GF-D8 (cell line): ENCODE data around the gene TMEM164.
A peak's percentile ranks its signal among the peaks of the same experiment; 100 is the strongest.

Experiments
- DNase-seq: peaks from one replicate; lab custom pipeline; 2025; lab: John Stamatoyannopoulos, UW

TMEM164 gene

DNA sequence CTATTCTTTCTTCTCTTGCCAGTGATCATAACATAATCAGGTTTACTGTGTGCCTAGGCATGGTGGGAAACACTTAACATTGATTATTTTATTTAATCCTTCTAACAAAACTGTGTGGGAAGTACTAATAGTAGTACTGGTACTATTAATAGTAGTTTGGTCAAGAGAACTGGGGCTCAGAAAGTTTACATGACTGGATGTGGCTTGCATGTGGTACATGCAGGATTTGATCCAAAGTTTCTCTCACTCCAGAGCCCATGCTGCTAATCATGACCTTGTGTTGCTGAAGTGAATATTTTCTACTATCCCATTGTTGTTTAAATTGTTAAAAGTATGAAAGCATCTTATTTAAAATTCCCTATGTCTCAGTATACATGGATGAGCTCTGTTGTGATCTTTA is 78.4 kb downstream of the TMEM164 start:
- no peak for DNase-seq

DNA sequence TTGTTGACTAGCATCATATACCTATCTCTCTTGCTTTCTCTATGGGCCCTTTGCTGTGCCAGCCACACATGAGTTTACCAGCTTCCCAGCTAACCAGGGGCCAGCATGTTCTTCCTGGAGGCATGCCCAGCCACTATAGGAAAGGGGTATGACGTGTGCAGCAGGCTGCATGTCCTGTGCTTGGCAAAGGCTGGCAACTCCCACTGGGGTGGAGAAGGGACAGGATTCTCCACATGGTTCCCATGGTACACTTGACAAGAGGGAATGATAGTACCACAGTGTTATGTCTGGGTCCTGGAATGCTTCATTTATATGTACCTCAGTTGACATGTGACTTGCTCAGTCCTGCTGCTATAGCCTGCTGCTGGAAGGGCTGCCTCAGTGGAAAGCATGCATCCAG is 78.8 kb downstream of the TMEM164 start:
- no peak for DNase-seq

DNA sequence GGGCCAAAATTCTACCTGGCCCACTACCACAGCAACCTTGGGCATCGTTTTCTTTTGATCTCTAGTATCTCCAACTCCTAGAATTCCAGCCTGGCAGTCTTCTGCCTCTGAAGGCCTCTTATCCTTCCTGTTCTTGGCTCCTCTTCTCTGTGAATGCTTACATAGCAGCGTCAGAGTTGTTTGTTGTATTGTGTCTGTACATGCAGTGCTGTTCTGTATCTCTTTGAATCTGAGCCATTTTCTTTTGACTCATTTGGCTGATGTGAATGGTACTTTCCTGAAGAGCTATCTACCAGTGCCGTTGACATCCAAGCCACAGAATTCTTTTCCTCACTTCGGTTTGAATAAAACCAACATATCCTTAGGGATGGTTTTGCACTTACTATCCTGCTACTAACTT is 79.2 kb downstream of the TMEM164 start:
- no peak for DNase-seq

DNA sequence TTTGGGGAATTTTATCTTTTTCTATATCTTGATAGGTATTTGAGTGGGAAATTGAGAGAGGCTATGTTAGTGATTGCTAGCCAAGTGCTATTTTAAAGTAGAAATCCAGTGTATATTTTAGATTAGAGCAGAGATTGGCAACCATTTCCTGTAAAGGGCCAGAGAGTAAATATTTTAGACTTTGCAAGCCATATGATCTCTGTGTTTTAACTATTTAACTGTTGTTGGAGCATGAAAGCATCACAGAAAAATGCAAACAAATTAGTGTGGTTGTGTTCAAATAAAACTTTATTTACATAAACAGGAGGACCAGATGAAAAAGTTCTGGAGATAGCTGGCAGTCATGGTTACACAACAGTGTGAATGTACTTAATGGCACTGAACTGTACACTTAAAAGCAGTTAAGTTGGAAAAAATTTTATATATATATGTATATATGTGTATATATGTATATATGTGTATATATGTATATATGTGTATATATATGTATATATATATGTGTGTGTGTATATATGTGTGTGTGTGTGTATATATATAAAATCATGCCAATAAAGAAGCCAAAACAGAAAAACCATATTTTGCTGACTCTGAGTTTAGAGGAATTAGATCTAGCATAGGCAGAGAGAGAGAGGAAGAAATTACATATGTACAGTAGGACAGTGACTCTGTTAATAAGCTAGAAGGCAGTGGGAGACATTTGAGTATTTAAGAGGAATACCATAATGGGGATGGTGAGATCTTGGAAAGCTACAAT is 83.4 kb downstream of the TMEM164 start:
- no peak for DNase-seq

DNA sequence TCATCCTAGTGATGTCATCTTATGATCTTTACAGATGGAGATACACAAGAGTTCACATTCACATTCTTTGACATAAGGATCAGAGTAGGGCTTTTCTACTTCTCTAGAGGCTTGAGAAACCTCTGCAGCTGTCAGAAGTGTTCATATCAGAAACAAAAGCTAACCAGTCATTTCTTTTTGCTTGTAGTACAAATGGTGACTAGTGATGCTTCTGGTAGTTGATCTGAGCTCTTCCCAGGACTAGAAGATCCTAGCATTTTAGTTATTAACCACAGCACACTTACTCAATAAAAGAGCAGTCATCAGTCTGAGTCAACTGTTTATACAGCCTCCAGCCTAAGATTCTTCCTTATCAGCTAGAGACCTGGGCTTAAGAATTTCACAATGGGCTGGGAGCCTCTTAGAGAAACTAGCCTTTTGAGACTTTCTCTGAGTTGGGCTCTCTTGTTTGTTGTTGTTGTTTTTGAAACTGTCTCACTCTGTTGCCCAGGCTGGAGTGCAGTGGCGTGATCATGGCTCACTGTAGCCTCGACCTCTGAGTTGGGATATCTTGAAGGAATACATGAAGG is 84.1 kb downstream of the TMEM164 start:
- peak; percentile 40 for DNase-seq

DNA sequence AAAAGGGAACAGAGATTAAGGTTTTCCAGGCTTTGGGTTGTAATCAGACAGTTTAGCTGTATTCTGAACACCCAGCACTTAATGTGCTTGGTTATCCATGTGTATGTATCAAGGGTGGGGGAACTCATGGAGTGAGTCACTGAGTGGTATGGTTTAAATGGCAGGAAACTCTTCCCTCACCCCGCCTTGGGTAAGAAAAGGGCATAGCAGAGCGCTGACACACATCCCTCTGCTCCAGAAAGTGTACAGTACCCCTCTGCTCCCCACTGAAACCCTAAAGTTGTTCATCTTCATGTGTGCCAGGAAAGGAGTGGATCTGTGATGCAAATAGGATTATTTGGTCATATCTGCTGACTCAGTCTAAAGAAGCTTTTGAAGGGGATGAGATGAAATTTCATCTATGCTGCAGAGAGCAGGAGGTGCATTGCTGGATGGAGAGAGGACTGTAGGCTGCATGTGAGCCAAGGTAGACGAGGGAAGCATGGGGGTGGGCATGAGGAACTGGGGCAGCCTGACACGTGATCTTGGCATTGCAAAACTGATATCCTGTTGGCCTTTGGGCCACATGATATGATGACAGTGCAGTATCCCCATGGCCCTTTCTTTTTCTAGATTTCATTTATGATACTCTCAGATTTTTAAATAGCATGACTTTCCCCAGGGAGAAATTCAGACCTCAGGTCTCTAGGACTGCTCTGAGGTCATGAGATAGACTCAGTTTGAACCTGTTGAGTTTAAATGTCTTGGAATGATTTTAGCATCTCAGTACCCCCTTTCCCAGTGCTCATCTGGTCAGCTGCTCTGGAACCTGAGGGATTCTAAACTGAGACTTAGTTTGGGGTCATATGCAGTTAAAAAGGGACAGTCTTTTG is 84.8 kb downstream of the TMEM164 start:
- DNase-seq: peak; percentile 37

DNA sequence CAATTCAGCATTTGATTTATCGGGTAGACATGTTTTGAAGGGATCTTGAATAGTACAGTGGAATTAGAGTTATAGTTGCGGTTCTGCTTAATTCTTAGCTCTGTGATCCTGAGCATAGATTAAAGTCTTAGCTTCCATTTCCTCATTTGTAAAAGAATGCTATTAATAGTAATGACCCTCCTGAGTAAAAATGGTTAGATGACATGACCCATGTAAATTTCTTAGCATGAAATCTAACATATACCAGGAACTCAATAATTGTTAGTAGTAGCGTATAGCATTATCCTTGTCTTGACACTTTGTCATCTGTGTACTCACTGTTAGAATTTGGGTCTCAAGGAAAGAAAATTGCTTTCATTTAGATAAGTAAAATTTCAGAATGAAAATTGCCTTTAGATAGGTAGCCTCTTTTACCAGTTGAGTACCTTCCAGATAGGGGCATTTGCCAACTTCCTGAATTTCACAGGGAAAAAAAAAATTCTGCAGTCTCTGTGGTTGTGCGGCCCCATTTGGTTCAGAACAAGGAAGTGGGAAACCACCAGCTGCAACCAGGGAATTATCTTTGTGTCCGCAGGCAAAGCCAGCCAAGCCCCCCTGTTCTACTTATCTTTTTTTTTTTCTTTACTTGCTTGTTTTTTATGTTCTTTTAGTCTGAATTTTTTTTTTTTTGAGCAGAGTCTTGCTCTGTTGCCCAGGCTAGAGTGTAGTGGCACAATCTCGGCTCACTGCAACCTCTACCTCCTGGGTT is 86.9 kb downstream of the TMEM164 start:
- DNase-seq: peak; percentile 79

DNA sequence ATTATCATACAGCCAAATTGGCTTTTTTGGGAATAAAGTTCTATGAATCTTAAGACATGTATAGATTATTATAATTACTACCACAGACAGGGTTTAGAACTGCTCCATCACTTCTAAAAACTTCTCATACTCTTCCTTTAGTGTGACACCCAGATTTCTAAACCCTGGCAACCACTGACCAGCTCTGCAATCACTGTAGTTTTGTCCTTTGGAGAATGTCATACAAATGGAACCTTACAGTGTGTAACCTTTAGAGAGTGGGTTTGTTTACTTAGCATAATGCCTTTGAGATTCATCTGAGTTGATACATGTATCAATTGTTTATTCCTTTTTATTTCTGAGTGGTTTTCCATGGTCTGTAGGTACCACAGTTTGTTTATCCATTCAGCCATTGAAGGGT is 95.0 kb downstream of the TMEM164 start:
- no peak for DNase-seq

DNA sequence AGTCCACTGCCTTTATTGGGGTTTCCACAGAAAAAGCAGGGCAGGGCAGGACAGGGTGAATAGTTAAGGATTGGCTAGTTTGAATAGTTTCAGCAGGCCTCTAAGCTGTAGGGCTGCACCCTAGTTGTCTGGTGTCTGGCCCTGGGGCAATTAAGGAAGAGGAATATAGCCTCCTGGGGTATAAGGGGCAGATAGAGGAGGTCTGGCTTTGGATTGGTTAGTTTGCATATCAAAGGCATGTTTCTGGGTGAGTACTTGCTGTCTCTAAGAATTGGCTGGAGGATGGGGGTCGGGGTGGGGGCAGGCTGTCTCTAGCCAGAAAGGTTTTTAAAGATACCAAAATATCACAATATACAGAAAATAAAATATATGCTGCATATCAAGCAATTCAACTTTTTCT is 100.4 kb downstream of the TMEM164 start:
- DNase-seq: no peak

DNA sequence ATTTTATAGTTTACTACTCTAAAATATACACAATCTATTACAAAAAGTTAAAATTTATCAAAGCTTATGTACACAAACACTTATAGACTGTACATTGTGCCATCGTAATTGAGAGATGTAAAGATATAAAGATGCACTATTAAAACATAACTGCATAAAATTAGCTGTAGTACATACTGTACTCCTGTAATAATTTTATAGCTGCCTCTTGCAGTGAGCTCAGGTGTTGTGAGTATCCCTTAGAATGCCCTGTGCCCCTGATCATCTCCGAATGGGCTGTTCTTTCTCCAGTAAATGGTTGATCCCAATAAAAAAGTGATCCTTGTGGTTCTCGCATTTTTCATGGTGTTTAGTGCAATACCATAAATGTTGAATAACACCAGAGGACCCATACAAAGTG is 101.2 kb downstream of the TMEM164 start:
- no peak for DNase-seq

DNA sequence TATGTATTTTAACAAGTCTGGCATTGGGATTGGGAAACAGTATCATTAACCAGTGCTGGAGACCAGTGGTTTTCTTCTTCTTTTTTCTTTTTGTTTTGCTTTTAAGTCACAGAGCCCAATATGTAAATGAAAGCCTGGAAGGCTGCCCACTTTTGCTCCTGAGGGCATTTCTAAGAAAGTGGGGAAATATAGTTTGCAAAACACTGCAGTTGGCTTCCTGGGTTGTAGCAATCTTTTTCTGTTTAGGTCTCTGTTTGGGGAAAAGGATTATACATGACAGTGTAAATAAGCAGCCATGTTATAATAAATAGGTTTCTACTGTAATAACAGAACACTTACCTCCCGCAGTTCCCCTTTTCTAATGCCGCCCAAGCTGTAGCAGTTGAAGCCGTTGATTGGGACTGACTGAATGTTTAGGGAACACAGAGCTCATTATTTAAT is 105.5 kb downstream of the TMEM164 start:
- peak; percentile 86 for DNase-seq

DNA sequence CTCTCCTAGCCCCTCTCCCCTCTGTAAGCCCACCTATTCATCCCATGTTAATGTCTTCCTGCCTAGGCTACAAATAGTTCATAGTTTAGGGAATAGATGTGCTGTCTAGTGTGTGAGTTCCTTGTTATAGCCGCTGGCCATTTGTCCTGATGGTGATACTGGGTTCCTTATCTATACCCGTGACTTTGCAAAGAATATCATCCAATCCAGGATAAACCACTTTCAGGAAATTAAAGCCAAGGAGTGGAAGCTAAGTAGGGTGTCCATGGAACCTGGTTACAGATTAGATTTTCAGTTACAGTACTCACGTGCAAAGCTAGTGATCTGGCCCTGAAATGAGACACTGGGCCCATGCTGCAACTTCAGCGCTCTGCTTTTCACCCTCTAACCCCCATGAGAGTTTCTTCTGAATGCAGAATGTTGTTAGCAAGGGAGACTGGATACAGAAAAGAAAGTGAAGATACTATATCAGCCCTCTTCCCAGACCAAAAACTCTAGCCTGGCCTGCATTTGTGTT is 111.4 kb downstream of the TMEM164 start:
- DNase-seq: no peak

DNA sequence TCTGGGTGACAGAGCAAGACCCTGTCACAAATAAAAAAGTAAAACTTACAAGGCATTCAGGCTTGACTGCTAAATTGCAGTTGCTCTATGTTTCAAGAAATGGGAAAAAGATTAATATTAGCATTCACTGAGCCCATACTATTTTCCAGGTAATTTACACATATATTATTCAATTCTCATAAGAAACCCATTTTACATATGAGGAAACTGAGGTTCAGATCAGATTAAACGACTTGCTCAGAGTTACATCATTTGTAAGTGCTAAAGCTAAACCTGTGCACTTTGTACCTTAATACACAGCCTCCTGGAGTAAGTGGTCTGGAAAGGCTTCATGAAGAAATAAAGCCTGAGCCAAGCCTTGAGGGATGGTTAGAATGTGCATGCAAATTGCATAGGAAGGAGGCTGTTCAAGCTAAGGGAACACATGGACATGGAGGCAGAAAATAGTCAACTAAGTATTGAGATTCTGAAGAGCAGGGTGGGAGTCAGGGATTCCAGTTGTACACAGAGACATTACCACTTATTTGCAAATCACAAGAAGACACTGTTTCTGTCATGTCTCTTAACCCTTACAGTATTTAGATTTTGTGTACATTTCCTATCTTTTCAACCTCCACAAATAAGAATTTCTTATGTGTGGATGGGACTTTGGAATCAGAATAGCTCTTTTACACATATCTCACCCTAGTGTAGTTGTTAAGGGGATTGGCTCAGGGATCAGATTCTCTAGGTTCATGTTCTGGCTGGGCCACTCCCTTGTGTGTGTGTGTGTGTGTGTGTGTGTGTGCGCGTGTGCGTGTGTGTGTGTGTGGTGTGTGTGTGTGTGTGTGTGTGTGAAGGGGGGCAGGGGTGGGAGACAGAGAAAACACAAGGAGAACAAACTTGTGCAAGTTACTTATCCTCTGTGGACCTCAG is 113.4 kb downstream of the TMEM164 start:
- no peak for DNase-seq

DNA sequence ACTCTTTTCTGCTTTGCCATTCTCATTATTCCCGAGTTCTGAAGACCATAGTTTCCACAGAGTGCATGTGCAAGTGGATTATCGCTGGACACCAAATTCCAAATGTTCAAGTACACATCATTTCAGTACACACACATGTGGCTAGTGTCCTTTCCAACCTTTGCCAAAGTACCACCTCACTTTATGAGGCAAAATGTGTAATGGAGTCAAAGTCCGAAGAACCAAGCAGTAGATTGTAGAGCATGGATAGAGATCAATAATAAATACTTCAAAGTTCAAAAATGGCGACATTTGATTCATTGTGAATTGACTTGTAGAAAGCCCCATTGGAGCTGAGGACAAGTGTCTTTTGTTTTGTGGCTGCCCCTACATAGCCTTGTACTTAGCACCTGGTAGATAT is 115.6 kb downstream of the TMEM164 start:
- no peak for DNase-seq

DNA sequence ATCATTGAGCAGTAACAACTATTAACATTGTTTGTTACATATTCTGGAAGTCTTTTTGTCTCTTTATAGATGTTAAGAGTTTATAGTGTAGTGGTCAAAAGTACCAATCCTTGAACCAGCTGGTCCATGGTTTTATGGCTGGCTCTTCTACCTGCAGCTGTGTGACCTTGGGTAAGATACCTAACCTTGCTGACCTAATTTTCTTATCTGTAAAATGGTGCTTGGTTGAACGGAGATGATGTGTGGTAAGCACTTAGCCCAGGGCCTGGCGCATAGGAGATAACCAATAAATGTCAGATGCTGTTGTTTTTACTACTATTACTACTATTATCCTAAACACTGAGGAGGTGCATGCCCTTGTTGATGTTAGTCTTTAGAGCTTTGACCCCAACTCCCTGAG is 116.6 kb downstream of the TMEM164 start:
- DNase-seq: no peak

DNA sequence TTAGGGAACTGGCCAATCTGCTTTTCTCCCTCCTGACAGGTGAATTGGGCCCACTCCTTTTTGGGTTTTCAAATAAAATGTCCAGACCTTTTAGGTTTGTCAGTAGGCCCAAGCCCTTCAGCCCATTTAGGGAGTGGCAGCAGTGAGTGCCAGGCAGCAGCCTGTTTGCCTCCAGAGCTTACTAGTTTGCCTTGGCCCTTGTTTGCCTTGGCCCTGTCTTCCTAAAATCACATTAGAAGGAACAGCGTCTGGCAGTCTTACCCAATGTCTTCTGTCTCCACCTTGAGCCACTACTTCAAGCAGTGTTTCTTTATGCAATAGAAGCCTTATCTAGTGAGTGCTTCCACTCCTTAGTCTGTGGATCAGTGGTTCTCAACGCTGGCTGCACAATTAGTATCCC is 117.1 kb downstream of the TMEM164 start:
- no peak for DNase-seq

DNA sequence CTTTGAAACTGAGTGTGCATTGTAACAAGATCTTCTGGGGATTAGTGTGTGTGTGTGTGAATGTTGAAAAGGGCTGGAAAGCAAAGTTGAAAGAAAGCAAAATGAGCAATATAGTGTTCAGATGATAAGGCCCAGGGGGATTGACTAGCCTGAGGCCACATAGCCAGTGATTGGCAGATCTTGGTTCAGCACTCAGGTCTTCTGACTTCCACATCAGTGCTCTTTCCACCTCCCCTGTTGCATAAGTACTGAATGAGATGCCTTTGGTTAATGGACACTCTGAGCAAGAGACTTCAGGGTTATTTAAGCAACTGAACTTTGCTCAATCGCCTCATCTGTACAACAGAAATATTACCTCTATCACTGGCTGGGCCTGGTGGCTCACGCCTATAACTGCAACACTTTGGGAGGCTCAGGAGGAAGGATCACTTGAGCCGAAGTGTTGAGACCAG is 120.4 kb downstream of the TMEM164 start:
- DNase-seq: no peak

DNA sequence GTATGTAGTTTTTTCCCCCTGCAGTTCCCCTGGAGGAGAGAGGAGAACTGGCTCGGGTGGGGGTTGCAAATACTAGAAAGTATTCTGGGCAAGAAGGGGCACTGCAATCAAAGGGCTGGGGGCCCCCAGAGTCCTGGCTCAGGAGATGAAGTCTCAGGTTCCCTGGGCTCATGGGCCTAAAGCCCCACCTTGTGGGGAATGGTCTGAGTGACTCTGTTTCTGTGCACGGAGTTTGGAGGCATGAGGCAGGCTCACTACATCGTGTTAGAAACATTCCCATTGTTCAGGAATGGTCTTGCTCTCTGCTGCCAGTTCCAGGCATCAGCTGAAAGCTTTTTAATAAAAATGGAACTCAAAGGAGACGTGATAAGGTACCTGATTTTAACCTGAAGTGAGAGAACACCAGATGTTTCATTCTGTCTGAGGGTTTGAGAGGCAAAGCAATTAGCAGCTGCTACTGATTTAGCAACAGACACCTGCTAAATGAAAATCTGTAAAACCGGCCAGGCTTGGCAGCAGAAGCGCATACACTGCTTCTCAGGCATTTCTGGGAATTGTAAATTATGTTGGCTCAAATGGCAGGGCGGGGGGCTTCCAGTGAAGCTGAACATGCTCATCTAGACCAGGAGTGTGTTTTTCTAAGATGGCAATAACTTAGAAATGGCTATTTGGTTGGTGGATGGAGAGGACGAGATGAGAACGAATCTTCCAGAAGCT is 122.7 kb downstream of the TMEM164 start:
- no peak for DNase-seq

DNA sequence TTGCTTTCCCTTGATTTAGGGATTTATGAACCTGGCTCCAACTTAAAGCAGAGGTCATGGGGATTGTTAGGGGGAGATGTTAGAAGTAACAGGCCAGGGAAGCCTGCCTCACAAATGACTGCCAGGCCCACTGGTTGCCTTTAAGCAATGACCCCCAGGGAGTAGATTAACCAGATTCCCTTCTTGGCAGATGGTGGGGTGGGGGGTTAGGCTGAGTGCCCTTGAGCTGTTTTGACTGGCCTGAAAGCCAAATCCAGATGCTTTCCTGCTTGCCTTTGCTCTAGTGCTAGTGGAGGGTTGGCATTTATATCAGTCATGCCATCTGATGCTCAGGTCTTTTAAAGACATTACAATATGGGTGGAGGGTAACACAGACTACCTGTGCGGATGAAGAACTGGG is 128.1 kb downstream of the TMEM164 start:
- DNase-seq: no peak

DNA sequence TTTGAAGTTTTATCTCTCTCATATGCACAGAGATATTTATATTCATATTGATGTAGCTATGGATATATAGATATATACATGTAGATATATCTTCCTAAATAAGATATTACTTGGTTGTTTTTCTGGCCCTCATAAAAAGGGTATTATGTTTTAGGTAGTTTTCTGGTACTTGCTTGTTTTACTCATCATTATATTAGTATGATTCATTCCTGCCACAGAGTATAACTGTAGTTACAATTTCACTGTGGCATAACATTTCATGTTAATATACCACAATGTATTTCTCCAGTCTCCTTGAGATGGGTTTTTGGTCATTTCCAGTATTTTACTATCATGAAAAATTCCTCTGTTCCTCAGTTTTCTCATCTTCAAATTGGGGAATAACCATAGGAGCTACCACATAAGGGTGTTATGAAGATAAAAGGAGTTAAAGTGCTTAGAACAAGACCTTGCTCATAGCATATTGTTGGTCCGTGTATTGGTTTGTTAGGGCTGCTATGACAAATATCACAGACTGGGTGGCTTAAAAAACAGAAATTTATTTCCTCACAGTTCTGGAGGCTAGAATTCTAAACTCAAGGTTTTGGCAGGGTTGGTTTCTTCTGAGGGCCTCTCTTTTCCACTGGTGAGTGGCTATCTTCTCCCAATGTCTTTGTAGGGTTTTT is 129.7 kb downstream of the TMEM164 start:
- no peak for DNase-seq
